HFFc6 (cell line): ENCODE measurements around the gene IQSEC3. TPM values are rescaled to one million over a fixed set of nuclear protein-coding genes. Genes with fewer than 3 reads are reported as not detected.
A peak's percentile ranks its signal among the peaks of the same experiment; 100 is the strongest.
"Not testable (repeated sequence)": the region's sequence is repeated elsewhere in the genome, so short reads cannot be mapped to it uniquely, and the experiment has no call there.

Experiments
- DNase-seq: peaks from one replicate; pipeline ENCODE4 v3.0.0-alpha.2; 2018
- H3K27ac Mint-ChIP-seq: 2 replicates; pipeline ENCODE4 v1.8.0; 2020; ENCODE audit warnings: mild to moderate bottlenecking, mixed read lengths
- H3K27me3 Mint-ChIP-seq: 2 replicates; pipeline ENCODE4 v1.8.0; 2021; ENCODE audit warnings: mild to moderate bottlenecking, moderate library complexity, mixed read lengths; ENCODE audit not compliant: insufficient read depth
- H3K36me3 Mint-ChIP-seq: 2 replicates; pipeline ENCODE4 v1.8.0; 2021; ENCODE audit warnings: low read depth, mixed read lengths
- H3K4me1 Mint-ChIP-seq: 2 replicates; pipeline ENCODE4 v1.8.0; 2020; ENCODE audit warnings: low read depth, mixed read lengths
- H3K4me3 Mint-ChIP-seq: 2 replicates; pipeline ENCODE4 v1.8.0; 2020; ENCODE audit warnings: mild to moderate bottlenecking, moderate library complexity, mixed read lengths
- H3K9me3 Mint-ChIP-seq: 2 replicates; pipeline ENCODE4 v1.8.0; 2020; ENCODE audit warnings: mild to moderate bottlenecking, mixed read lengths
- CTCF ChIP-seq: fragments of 200-600 bp; sonication (generic); IDR thresholded peaks from 2 replicates; pipeline ENCODE4 v1.5.0; 2021; ENCODE audit warnings: antibody characterized with exemption, mild to moderate bottlenecking
- total RNA-seq, 6 experiments: library from RNA; stranded (reverse); fragmentation: NEBNext Ultra II Directional; extraction: Animal tissue kit (Norgen Biotek cat#: 25700); gene quantifications; 2 replicates in 1 of 6; 3 replicates in 5 of 6; pipeline ENCODE4 v1.2.3, GENCODE V29; 2021

Gene IQSEC3
- total RNA-seq, 6 experiments from 2014 or later: not detected

- peaks cover 4% of the 10 kb centered on the region; the same call in 1 of the 2 replicates for H3K9me3 Mint-ChIP-seq
- no peak overlapping the region for H3K4me3 Mint-ChIP-seq
- H3K4me1 Mint-ChIP-seq: no peaks in the 10 kb centered on the region
- no peaks in the 10 kb centered on the region for H3K36me3 Mint-ChIP-seq
- no peak for DNase-seq
- TF ChIP-seq CTCF: no peak
- H3K27ac Mint-ChIP-seq: no peak overlapping the region
- peaks cover 37% of the 10 kb centered on the region for H3K27me3 Mint-ChIP-seq
Measured at GRCh38 chr12:58832-59231, 7.7 kb upstream of the IQSEC3 start.

GRCh38 chr12:61845-62244, 4.7 kb upstream of the IQSEC3 start:
- H3K27ac Mint-ChIP-seq, H3K4me3 Mint-ChIP-seq, H3K9me3 Mint-ChIP-seq, H3K36me3 Mint-ChIP-seq, DNase-seq: not testable (repeated sequence)
- peaks cover 13% of the 10 kb centered on the region for H3K4me1 Mint-ChIP-seq
- H3K27me3 Mint-ChIP-seq: peaks cover 22% of the 10 kb centered on the region

GRCh38 chr12:65491-66063, 990 bp upstream of the IQSEC3 start:
- H3K9me3 Mint-ChIP-seq, H3K36me3 Mint-ChIP-seq, H3K4me3 Mint-ChIP-seq, H3K27me3 Mint-ChIP-seq, H3K27ac Mint-ChIP-seq: not testable (repeated sequence)
- H3K4me1 Mint-ChIP-seq: peaks cover 13% of the 10 kb centered on the region
- DNase-seq: peak; percentile 75

GRCh38 chr12:66782-67504, 376 bp downstream of the IQSEC3 start:
- not testable (repeated sequence) for H3K36me3 Mint-ChIP-seq, H3K9me3 Mint-ChIP-seq, H3K27ac Mint-ChIP-seq, H3K27me3 Mint-ChIP-seq, DNase-seq, H3K4me3 Mint-ChIP-seq
- peaks cover 13% of the 10 kb centered on the region for H3K4me1 Mint-ChIP-seq

- not testable (repeated sequence) for H3K27me3 Mint-ChIP-seq, DNase-seq
Measured at GRCh38 chr12:69677-70076, 3.1 kb downstream of the IQSEC3 start.

GRCh38 chr12:70541-70940, 4.0 kb downstream of the IQSEC3 start:
- not testable (repeated sequence) for H3K27ac Mint-ChIP-seq, H3K36me3 Mint-ChIP-seq, H3K4me1 Mint-ChIP-seq, H3K9me3 Mint-ChIP-seq, H3K27me3 Mint-ChIP-seq, DNase-seq, H3K4me3 Mint-ChIP-seq

More at GRCh38 chr12:69677-70076, 3.1 kb downstream of the IQSEC3 start:
- H3K9me3 Mint-ChIP-seq, H3K27ac Mint-ChIP-seq, H3K4me3 Mint-ChIP-seq, H3K36me3 Mint-ChIP-seq: not testable (repeated sequence)
- H3K4me1 Mint-ChIP-seq: peaks cover 13% of the 10 kb centered on the region

- peaks cover 12% of the 10 kb centered on the region for H3K27me3 Mint-ChIP-seq
- H3K4me1 Mint-ChIP-seq, H3K36me3 Mint-ChIP-seq, DNase-seq, H3K4me3 Mint-ChIP-seq, H3K9me3 Mint-ChIP-seq, H3K27ac Mint-ChIP-seq: not testable (repeated sequence)
Measured at GRCh38 chr12:72018-72417, 5.5 kb downstream of the IQSEC3 start.

- H3K27ac Mint-ChIP-seq: not testable (repeated sequence)
Measured at GRCh38 chr12:74420-75190, 8.0 kb downstream of the IQSEC3 start.

GRCh38 chr12:75541-75940, 9.0 kb downstream of the IQSEC3 start:
- not testable (repeated sequence) for H3K9me3 Mint-ChIP-seq, H3K4me1 Mint-ChIP-seq, DNase-seq, H3K27ac Mint-ChIP-seq, H3K4me3 Mint-ChIP-seq, H3K36me3 Mint-ChIP-seq
- H3K27me3 Mint-ChIP-seq: peaks cover 25% of the 10 kb centered on the region

More at GRCh38 chr12:74420-75190, 8.0 kb downstream of the IQSEC3 start:
- H3K9me3 Mint-ChIP-seq, H3K4me3 Mint-ChIP-seq, H3K36me3 Mint-ChIP-seq, H3K4me1 Mint-ChIP-seq, DNase-seq: not testable (repeated sequence)
- H3K27me3 Mint-ChIP-seq: peaks cover 21% of the 10 kb centered on the region

- H3K4me3 Mint-ChIP-seq, H3K36me3 Mint-ChIP-seq, H3K9me3 Mint-ChIP-seq, H3K4me1 Mint-ChIP-seq, DNase-seq, H3K27ac Mint-ChIP-seq: not testable (repeated sequence)
- H3K27me3 Mint-ChIP-seq: peaks cover 28% of the 10 kb centered on the region
Measured at GRCh38 chr12:76102-76501, 9.5 kb downstream of the IQSEC3 start.

GRCh38 chr12:76551-76950, 10.0 kb downstream of the IQSEC3 start:
- not testable (repeated sequence) for H3K9me3 Mint-ChIP-seq, H3K4me1 Mint-ChIP-seq, H3K27ac Mint-ChIP-seq, H3K36me3 Mint-ChIP-seq, DNase-seq, H3K4me3 Mint-ChIP-seq
- peaks cover 32% of the 10 kb centered on the region for H3K27me3 Mint-ChIP-seq

- not testable (repeated sequence) for H3K36me3 Mint-ChIP-seq, H3K4me1 Mint-ChIP-seq, H3K4me3 Mint-ChIP-seq, DNase-seq, H3K9me3 Mint-ChIP-seq, H3K27ac Mint-ChIP-seq
- H3K27me3 Mint-ChIP-seq: peaks cover 39% of the 10 kb centered on the region
Measured at GRCh38 chr12:77101-77719, 10.6 kb downstream of the IQSEC3 start.
